Stimulated activated CD4-positive, alpha-beta T cell treated with anti-CD3 and anti-CD28 coated beads, Interleukin-12 subunit alpha, Interleukin-12 subunit beta, amount 100 ng/mL, for 4 hours (primary cell): ENCODE results near the gene MAML2.

ENCODE experiments used
- DNase-seq: peaks from one replicate; pipeline ENCODE4 v3.0.0-alpha.2; 2020

Gene MAML2

DNA sequence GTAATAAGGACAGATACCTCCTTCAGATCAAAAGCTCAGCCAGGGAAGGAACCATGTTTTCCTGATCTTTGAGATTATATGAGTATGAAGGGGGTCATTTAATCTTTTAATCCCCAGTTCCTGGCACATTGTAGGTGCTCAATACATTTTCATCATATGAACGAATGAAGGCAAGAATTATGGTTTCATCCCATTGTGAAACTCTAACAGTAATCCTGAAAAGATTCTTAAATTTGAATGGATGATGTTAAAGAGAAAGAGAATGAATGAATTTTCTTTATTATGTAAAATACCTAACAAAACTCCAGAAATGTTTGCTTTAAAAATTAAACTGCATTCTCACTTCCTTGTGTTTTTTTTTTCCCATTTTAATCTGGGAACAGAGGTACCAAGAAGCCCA, 256.9 kb downstream of the MAML2 start:
- no peak for DNase-seq

GRCh38 chr11:96085319-96085930, 257.6 kb downstream of the MAML2 start:
- no peak for DNase-seq

GRCh38 chr11:96084610-96085318, 258.2 kb downstream of the MAML2 start:
- DNase-seq, result no peak

DNA sequence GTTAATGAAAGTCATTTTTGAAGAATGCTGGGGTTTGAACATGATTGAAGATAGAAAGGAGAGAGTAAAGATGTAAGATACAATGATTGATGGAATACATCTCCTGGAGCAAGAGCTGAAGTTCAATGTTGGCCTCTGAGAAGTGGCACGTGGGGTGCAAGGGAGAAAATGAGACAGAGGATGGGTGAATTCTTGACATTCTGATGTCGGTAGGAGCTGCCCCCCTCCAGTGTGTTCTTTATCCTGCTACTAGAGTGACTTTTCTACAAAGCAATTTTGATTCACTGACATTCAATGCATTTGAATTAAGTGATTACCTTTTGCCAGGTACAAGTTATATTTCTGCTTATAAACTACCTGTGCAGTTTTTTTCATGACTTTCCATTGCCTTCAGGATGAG, 260.1 kb downstream of the MAML2 start:
- DNase-seq, result no peak

- no peak for DNase-seq
Observed at GRCh38 chr11:96082002-96082899, 260.7 kb downstream of the MAML2 start.

- no peak for DNase-seq
Observed at GRCh38 chr11:96081561-96081960, 261.4 kb downstream of the MAML2 start.

GRCh38 chr11:96079691-96080090, 263.3 kb downstream of the MAML2 start:
- DNase-seq, result no peak

- no peak for DNase-seq
Observed at GRCh38 chr11:96075532-96075959, 267.4 kb downstream of the MAML2 start.

GRCh38 chr11:96074551-96075310, 268.3 kb downstream of the MAML2 start:
- DNase-seq, result no peak

- no peak for DNase-seq
Observed at GRCh38 chr11:96073536-96073935, 269.5 kb downstream of the MAML2 start.

- no peak for DNase-seq
Observed at GRCh38 chr11:96072592-96072991, 270.4 kb downstream of the MAML2 start.

- DNase-seq, result no peak
Observed at GRCh38 chr11:96070453-96070852, 272.5 kb downstream of the MAML2 start.

DNA sequence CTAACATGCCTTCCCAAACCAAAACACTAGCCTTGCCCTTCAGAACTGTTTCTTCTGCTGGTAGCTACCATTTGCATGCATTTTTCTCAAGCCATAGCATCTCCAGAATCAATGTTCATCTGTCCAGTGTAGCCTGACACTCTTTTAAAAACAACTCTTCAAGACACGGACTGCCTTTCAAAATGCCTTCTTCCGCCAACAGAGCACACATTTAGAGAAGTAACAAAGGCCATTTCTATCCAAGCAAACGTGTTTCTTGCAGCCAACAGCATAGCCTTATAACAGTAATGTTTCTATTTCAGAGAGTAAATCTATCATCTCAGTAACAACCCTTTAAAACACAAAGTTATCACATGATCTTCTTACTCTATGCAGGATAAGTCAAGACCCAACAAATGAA, 275.8 kb downstream of the MAML2 start:
- DNase-seq, result no peak

GRCh38 chr11:96065379-96065778, 277.6 kb downstream of the MAML2 start:
- no peak for DNase-seq

GRCh38 chr11:96063886-96064285, 279.1 kb downstream of the MAML2 start:
- DNase-seq, result no peak

GRCh38 chr11:96063053-96063452, 279.9 kb downstream of the MAML2 start:
- DNase-seq, result no peak

DNA sequence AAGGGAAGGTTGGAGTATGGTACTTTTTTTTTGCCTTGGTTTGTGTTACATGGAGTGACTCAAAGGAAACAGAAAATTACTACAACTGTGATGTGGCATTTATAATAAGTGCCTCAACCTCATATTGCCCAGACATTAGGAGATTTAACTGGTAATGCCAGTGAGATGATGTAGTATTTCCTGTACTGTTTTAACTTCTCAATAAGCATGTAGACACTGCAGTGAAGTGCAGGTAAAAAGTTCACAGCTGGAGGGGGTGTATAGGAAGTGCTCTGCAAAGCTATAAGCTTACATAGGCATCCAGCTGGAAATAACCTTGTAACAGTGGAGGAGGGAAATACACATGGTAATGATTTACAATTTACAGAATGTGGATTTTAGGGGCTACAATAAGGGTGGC, 280.9 kb downstream of the MAML2 start:
- no peak for DNase-seq

- DNase-seq, result no peak
Observed at GRCh38 chr11:96061730-96062129, 281.3 kb downstream of the MAML2 start.

DNA sequence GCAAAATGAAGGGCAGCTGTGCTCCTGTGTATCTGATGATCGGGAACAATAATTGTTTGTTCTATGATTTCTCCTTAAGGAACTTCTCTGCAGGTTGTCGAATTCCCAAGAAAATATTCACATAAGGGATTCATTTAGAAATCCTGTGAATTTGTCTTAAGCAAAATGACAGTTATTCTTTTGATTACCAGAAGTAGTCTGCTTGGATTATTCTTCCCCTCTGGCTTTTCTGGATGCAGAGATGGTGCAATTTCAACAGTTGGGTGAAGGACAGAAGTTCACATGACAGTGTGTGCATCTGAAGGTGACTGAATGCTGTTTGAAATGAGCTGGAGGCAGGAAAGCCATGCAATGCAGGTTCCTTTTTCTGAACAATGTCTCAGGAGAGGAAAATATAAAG, 281.9 kb downstream of the MAML2 start:
- no peak for DNase-seq

- DNase-seq, result no peak
Observed at GRCh38 chr11:96057502-96057901, 285.5 kb downstream of the MAML2 start.

GRCh38 chr11:96056576-96056975, 286.4 kb downstream of the MAML2 start:
- no peak for DNase-seq

- DNase-seq, result no peak
Observed at GRCh38 chr11:96055706-96056387, 287.1 kb downstream of the MAML2 start.
